Gastroesophageal sphincter (tissue), 4 donors: ENCODE measurements around the gene ZNF784. TPM values are rescaled to one million over a fixed set of nuclear protein-coding genes. Genes with fewer than 3 reads are reported as not detected.

ENCODE experiments used
- ATAC-seq: fragments of 150-250 bp; one replicate; pipeline ENCODE4 v1.9.1; 2016; ENCODE audit warnings: mild to moderate bottlenecking, moderate library complexity
- H3K27ac ChIP-seq, 4 donors: fragments of 200-600 bp; sonication (generic) in 3 of 4; 1 replicate in 3 of 4; 2 replicates in 1 of 4; pipeline ENCODE4 v1.5.1; 2016 to 2019
- H3K27me3 ChIP-seq: fragments of 200-600 bp; sonication (generic); one replicate; pipeline ENCODE4 v1.5.1; 2019
- H3K36me3 ChIP-seq, 2 donors: fragments of 200-600 bp; sonication (generic); one replicate each; pipeline ENCODE4 v1.5.1; 2019; ENCODE audit warnings: control low read depth in 1 of 2
- H3K4me1 ChIP-seq, 3 donors: fragments of 200-600 bp; sonication (generic); 1 replicate in 2 of 3; 2 replicates in 1 of 3; pipeline ENCODE4 v1.5.1; 2016 to 2019; ENCODE audit warnings: control low read depth in 2 of 3
- H3K4me3 ChIP-seq, 2 donors: fragments of 200-600 bp; sonication (generic); one replicate each; pipeline ENCODE4 v1.5.1; 2019; ENCODE audit warnings: mild to moderate bottlenecking in 1 of 2, moderate library complexity in 1 of 2
- H3K9me3 ChIP-seq, 3 donors: fragments of 200-600 bp; sonication (generic); one replicate each; pipeline ENCODE4 v1.5.1; 2017 to 2019; ENCODE audit warnings: control low read depth in 2 of 3
- CTCF ChIP-seq, 4 experiments: fragments of 200-600 bp in 2 of 4; fragments of 450-650 bp in 2 of 4; sonication (generic) in 1 of 4; IDR thresholded peaks; one replicate each; pipeline ENCODE4 v1.5.1; 2017 to 2019; ENCODE audit warnings: antibody characterized with exemption in 4 of 4, mild to moderate bottlenecking in 2 of 4, moderate library complexity in 2 of 4
- EP300 ChIP-seq: sonication (generic); formaldehyde crosslinking; IDR thresholded peaks from one replicate; pipeline ENCODE4 v1.6.1; 2017; ENCODE audit warnings: antibody characterized with exemption, mild to moderate bottlenecking
- POLR2A ChIP-seq, 2 donors: fragments of 450-650 bp; IDR thresholded peaks; one replicate each; pipeline ENCODE4 v1.6.1; 2017; ENCODE audit warnings: antibody characterized with exemption in 2 of 2, mild to moderate bottlenecking in 2 of 2, moderate library complexity in 1 of 2
- POLR2AphosphoS5 ChIP-seq: sonication (generic); formaldehyde crosslinking; IDR thresholded peaks from one replicate; pipeline ENCODE4 v1.6.1; 2017; ENCODE audit warnings: antibody characterized with exemption
- WGBS, 2 donors: methylation state at CpG; one replicate each; pipeline ENCODE4 v1.1.5; 2018; ENCODE audit warnings: low coverage in 1 of 2; 5-methylcytosine and 5-hydroxymethylcytosine counted together
- total RNA-seq, 4 donors: library from RNA; depleted of rRNA; stranded (reverse); fragments of >200 nt; gene quantifications; one replicate each; pipeline ENCODE4 v1.1.0, GENCODE V29; 2016

ZNF784 gene
- total RNA-seq, 4 donors from 2014 or later: 0.54 to 8.1 (median 4.8) TPM

- Histone ChIP-seq H3K36me3 (peaks cover 0 to 19% of the 10 kb centered on the region in 2 donors), H3K27me3 (no peaks in the 10 kb centered on the region), H3K4me3 (peak overlapping the region in 1 of 2 donors; percentile 95), H3K27ac (no peak overlapping the region), H3K9me3 (no peaks in the 10 kb centered on the region), H3K4me1 (peaks cover 3 to 94% (median 49%) of the 10 kb centered on the region in 3 donors)
- WGBS, 2 donors: 60% methylated on average over 2 of the region's 28 CpGs; no CpG with 5 or more reads in 1 of the 2 donors
- TF ChIP-seq EP300 (no peak), POLR2AphosphoS5 (no peak), POLR2A (IDR thresholded peaks at IDR 0.05) (no peak)
- ATAC-seq: no peak
Measured at GRCh38 chr19:55644842-55645511, 20.6 kb upstream of the ZNF784 start.

DNA sequence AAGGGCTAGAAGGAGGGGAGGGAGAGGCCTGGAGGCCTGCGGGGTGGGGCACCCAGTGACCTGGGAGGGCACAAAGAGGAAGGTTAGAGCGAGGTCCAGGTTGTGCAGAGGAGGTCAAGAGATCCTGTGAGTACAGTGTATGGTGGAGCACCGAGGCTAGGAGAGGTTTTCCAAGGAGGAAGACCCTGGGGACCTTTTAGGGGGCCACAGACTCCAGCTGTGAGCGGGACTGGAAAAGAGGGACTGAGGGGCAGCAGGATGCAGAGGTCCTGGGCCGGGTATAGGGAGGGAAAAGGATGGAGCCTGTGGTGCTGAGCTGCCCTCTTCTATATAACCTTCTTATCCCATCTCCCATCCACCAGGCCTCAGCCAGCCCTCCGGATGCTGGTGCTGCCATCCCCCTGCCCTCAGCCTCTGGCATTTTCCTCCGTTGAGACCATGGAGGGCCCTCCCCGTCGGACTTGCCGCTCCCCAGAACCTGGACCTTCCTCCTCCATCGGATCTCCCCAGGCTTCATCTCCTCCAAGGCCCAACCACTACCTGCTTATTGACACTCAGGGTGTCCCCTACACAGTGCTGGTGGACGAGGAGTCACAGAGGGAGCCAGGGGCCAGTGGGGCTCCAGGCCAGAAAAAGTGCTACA lies 19.9 kb upstream of the ZNF784 start:
- Histone ChIP-seq H3K36me3 (peaks cover 0 to 19% of the 10 kb centered on the region in 2 donors), H3K9me3 (no peaks in the 10 kb centered on the region), H3K27me3 (no peaks in the 10 kb centered on the region), H3K27ac (peak overlapping the region in 3 of 4 donors; percentile 90 to 96 (median 96)), H3K4me1 (peaks cover 3 to 94% (median 53%) of the 10 kb centered on the region in 3 donors), H3K4me3 (peak overlapping the region; percentile 89 to 95)
- TF ChIP-seq EP300: no peak
- TF ChIP-seq POLR2A (IDR thresholded peaks at IDR 0.05): no peak
- TF ChIP-seq CTCF (IDR thresholded peaks at IDR 0.05): no peak
- no peak for TF ChIP-seq POLR2AphosphoS5
- WGBS, 2 donors: 0 to 21% methylated on average over 3 to 5 of the region's 12 CpGs
- ATAC-seq: no peak

DNA sequence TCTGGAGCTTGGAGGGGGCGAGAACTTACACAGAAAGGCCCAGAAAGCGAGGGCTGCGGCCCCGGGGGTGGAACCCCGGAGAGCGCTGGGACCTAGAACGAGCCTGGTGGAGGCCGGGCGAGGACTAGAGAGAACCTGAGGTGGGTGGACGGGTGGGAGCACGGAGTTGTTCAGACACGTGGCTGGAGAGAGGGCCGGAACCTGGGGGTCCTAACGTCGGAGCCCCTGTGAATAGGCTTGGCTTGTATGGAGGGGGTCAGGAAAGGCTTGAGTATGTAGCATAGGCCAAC lies 19.5 kb upstream of the ZNF784 start:
- Histone ChIP-seq H3K27ac (peak overlapping the region; percentile 70 to 96 (median 93)), H3K4me3 (peak overlapping the region; percentile 89 to 95), H3K4me1 (peaks cover 3 to 94% (median 53%) of the 10 kb centered on the region in 3 donors), H3K27me3 (no peaks in the 10 kb centered on the region), H3K36me3 (peaks cover 0 to 19% of the 10 kb centered on the region in 2 donors), H3K9me3 (no peaks in the 10 kb centered on the region)
- 0% methylated on average over 11 of the region's 15 CpGs; no CpG with 5 or more reads in 1 of the 2 donors for WGBS, 2 donors
- no peak for ATAC-seq
- no peak for TF ChIP-seq EP300
- TF ChIP-seq CTCF (IDR thresholded peaks at IDR 0.05): no peak
- TF ChIP-seq POLR2A (IDR thresholded peaks at IDR 0.05): no peak
- no peak for TF ChIP-seq POLR2AphosphoS5

GRCh38 chr19:55643003-55643886 lies 18.9 kb upstream of the ZNF784 start, which contains the start of gene ZNF581:
ZNF581 (plus strand) TSS chr19:55643649; CDS start chr19:55644572, 923 bp downstream.
- Histone ChIP-seq H3K36me3 (peaks cover 0 to 19% of the 10 kb centered on the region in 2 donors), H3K27ac (peak within 1 kb of the TSS; percentile 70 to 96 (median 93)), H3K4me1 (peaks cover 3 to 94% (median 50%) of the 10 kb centered on the region in 3 donors), H3K9me3 (no peaks in the 10 kb centered on the region), H3K4me3 (peak within 1 kb of the TSS; percentile 89 to 95), H3K27me3 (no peaks in the 10 kb centered on the region)
- TF ChIP-seq POLR2AphosphoS5 (peak; percentile 67), POLR2A (IDR thresholded peaks at IDR 0.05) (peak in 1 of 2 donors; percentile 11), CTCF (IDR thresholded peaks at IDR 0.05) (no peak), EP300 (no peak)
- ATAC-seq: peak; percentile 61
- WGBS, 2 donors: 0 to 2% methylated on average over 10 to 15 of the region's 56 CpGs
